ENCODE results near the gene KIF1B.

KIF1B gene

GRCh38 chr1:10328180-10328963 is 118.0 kb downstream of the KIF1B start:
- peaks cover 11 to 43% of the 10 kb centered on the region in 2 experiments; a peak in 2 of 3 replicates for H3K36me3 ChIP-seq (ENCODE audit: control insufficient read depth in 2 of 2, insufficient read depth in 1 of 2, low read length in 2 of 2)
- POLR2A ChIA-PET, result no interaction called here

GRCh38 chr1:10337436-10337835 is 127.1 kb downstream of the KIF1B start:
- TF ChIP-seq KLF10 (tag by site-specific recombination; IDR thresholded peaks at IDR 0.05) (no peak), ZNF426 (tag by site-specific recombination; IDR thresholded peaks at IDR 0.05) (no peak), ZNF501 (tag by site-specific recombination; IDR thresholded peaks at IDR 0.05) (no peak), SP7 (tag by site-specific recombination; IDR thresholded peaks at IDR 0.05) (no peak)
- ChIA-PET CTCF (interaction anchor here (0.6 to 2.7 kb wide), 13 partner anchors 7 to 310 kb away, joined by 3 to 25 read pairs (median 3); partner anchors contain the start of gene KIF1B), POLR2A (no interaction called here)
- Histone ChIP-seq H3K27ac (ENCODE audit: extremely low read depth, low read depth, low read length) (no peak overlapping the region), H3K4me3 (ENCODE audit: low read depth, low read length) (no peak overlapping the region), H3K4me1 (ENCODE audit: control insufficient read depth, insufficient read depth, low read length) (peaks cover 4% of the 10 kb centered on the region; the same call in 1 of the 2 replicates), H3K36me3 (ENCODE audit: control insufficient read depth in 2 of 2, insufficient read depth in 1 of 2, low read length in 2 of 2) (peaks cover 17 to 71% of the 10 kb centered on the region in 2 experiments; a peak in 2 of 3 replicates), H3K9me3 (ENCODE audit: control insufficient read depth, insufficient read depth, low read depth, low read length) (no peaks in the 10 kb centered on the region)

More at GRCh38 chr1:10328180-10328963, 118.0 kb downstream of the KIF1B start:
- CTCF ChIA-PET, result interaction anchor here (0.6 to 1.1 kb wide), 5 partner anchors 10 to 603 kb away, joined by 3 to 5 read pairs (median 3); partner anchors contain the start of gene KIF1B
- Histone ChIP-seq H3K27ac (ENCODE audit: extremely low read depth, low read depth, low read length) (no peak overlapping the region), H3K9me3 (ENCODE audit: control insufficient read depth, insufficient read depth, low read depth, low read length) (no peaks in the 10 kb centered on the region), H3K4me3 (ENCODE audit: low read depth, low read length) (no peak overlapping the region), H3K4me1 (ENCODE audit: control insufficient read depth, insufficient read depth, low read length) (no peaks in the 10 kb centered on the region)
- no peak for TF ChIP-seq ZXDB (tag by site-specific recombination; IDR thresholded peaks at IDR 0.05)
- TF ChIP-seq ATF2 (tag by site-specific recombination; IDR thresholded peaks at IDR 0.05; ENCODE audit: low read depth), result no peak
- no peak for TF ChIP-seq ZNF548 (tag by site-specific recombination; IDR thresholded peaks at IDR 0.05)
- TF ChIP-seq ZSCAN18 (tag by site-specific recombination; IDR thresholded peaks at IDR 0.05), result no peak
- TF ChIP-seq ZNF624 (tag by site-specific recombination; IDR thresholded peaks at IDR 0.05), result no peak
- TF ChIP-seq ZNF114 (tag by site-specific recombination; IDR thresholded peaks at IDR 0.05), result no peak
- TF ChIP-seq ZNF214 (tag by site-specific recombination; IDR thresholded peaks at IDR 0.05; ENCODE audit: borderline replicate concordance), result no peak

- Histone ChIP-seq H3K27ac (ENCODE audit: extremely low read depth, low read depth, low read length) (no peak overlapping the region), H3K36me3 (ENCODE audit: control insufficient read depth in 2 of 2, insufficient read depth in 1 of 2, low read length in 2 of 2) (peaks cover 16 to 78% of the 10 kb centered on the region in 2 experiments; a peak in 2 of 3 replicates), H3K4me3 (ENCODE audit: low read depth, low read length) (no peak overlapping the region), H3K9me3 (ENCODE audit: control insufficient read depth, insufficient read depth, low read depth, low read length) (no peaks in the 10 kb centered on the region), H3K4me1 (ENCODE audit: control insufficient read depth, insufficient read depth, low read length) (peaks cover 4% of the 10 kb centered on the region; the same call in 1 of the 2 replicates)
- POLR2A ChIA-PET, result no interaction called here
- no peak for TF ChIP-seq KLF16 (tag by site-specific recombination; IDR thresholded peaks at IDR 0.05)
- TF ChIP-seq ZNF555 (tag by site-specific recombination; conservative IDR thresholded peaks at IDR 0.05), result no peak
- no peak for TF ChIP-seq ZNF155 (tag by site-specific recombination; IDR thresholded peaks at IDR 0.05)
- peak; percentile 58 for TF ChIP-seq ZNF654 (tag by site-specific recombination; IDR thresholded peaks at IDR 0.05; ENCODE audit: low read depth)
- TF ChIP-seq ZNF561 (tag by site-specific recombination; IDR thresholded peaks at IDR 0.05; ENCODE audit: borderline replicate concordance), result no peak
- TF ChIP-seq KLF8 (tag by site-specific recombination; IDR thresholded peaks at IDR 0.05), result no peak
- peak; percentile 63 for TF ChIP-seq CTCF (tag by site-specific recombination; IDR thresholded peaks at IDR 0.05)
- no peak for TF ChIP-seq ZNF174 (tag by site-specific recombination; IDR thresholded peaks at IDR 0.05)
- no peak for TF ChIP-seq SP3 (tag by site-specific recombination; IDR thresholded peaks at IDR 0.05)
- CTCF ChIA-PET, result interaction anchor here (0.6 to 2.7 kb wide), 22 partner anchors 8 to 462 kb away, joined by 3 to 25 read pairs (median 3); partner anchors contain the start of genes KIF1B and PGD
Measured at GRCh38 chr1:10338047-10338446, 127.7 kb downstream of the KIF1B start.
